ENCODE results near the gene ATP2B3. TPM values are rescaled to one million over a fixed set of nuclear protein-coding genes. Genes with fewer than 3 reads are reported as not detected.

Gene ATP2B3
- total RNA-seq, 1 donor from 2014 or later = not detected

GRCh38 chrX:153513265-153513664 lies 4.2 kb upstream of the ATP2B3 start:
- Mint-ChIP-seq H3K36me3 (ENCODE audit: low read depth) (no peaks in the 10 kb centered on the region), H3K9me3 (no peaks in the 10 kb centered on the region), H3K27ac (no peak overlapping the region), H3K4me3 (no peak overlapping the region), H3K4me1 (peaks cover under 1% of the 10 kb centered on the region), H3K27me3 (peaks cover 8% of the 10 kb centered on the region)
- intact Hi-C loops (cut with micrococcal nuclease) = no loop called here
- CTCF ChIA-PET = no interaction called here
- no peak for DNase-seq
- no peak for TF ChIP-seq CTCF (IDR thresholded peaks at IDR 0.05)
- no peak for ATAC-seq (ENCODE audit: low read depth)
- POLR2A ChIA-PET = no interaction called here

DNA sequence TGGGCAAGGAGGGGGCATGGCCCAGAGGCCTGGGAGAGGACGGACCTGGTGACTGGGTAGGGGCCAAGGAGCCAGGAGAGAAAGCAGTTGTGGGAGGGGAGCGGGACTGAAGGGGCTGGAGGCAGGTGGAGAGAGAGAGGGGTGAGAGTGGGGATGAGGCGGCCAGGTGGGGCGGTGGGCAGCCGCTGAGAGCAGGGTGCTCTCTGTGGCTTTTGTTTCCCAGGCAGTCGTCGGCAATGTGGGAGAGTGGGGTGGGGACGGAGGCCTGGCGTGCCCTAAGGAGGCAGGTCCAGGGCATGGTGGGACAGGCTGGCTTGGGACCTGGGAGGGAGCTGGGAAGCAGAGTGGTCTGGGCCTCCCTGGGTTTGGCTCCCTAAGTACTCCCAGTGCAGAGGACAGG lies 3.2 kb upstream of the ATP2B3 start:
- Mint-ChIP-seq H3K4me3 (no peak overlapping the region), H3K9me3 (no peaks in the 10 kb centered on the region), H3K36me3 (ENCODE audit: low read depth) (no peaks in the 10 kb centered on the region), H3K27ac (no peak overlapping the region), H3K4me1 (peaks cover 3% of the 10 kb centered on the region), H3K27me3 (peaks cover 15% of the 10 kb centered on the region)
- CTCF ChIA-PET = interaction anchor here (1.0 kb wide), 1 partner anchor 25 kb away, joined by 3 read pairs; no protein-coding TSS in a partner anchor
- DNase-seq (no peak), ATAC-seq (ENCODE audit: low read depth) (no peak)
- POLR2A ChIA-PET = no interaction called here
- intact Hi-C loops (cut with micrococcal nuclease) = no loop called here
- TF ChIP-seq CTCF (IDR thresholded peaks at IDR 0.05) = no peak

DNA sequence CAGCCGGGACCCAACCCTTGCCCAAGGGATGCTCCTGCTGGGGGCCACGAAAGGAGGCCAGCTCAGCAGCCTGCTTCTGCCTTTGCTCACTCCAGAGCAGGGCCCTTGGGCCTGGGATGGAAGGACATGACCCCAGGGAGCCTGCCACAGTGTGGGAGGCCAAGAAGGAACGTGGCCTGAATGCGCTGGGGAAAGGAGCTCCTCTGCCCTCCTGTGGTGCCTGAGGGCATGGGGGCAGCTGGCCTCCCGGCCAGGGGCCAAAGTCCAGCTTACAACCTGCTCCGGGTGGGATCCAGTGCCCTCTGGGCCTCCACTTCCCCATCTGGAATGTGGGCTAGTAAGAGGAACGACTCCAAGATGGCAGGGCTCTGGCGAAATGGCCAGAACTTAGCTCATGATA lies 2.0 kb upstream of the ATP2B3 start:
- intact Hi-C loops (cut with micrococcal nuclease) = no loop called here
- ChIA-PET CTCF (no interaction called here), POLR2A (no interaction called here)
- H3K9me3 Mint-ChIP-seq = no peaks in the 10 kb centered on the region
- peaks cover 3% of the 10 kb centered on the region for H3K4me1 Mint-ChIP-seq
- H3K4me3 Mint-ChIP-seq = no peak overlapping the region
- H3K36me3 Mint-ChIP-seq (ENCODE audit: low read depth) = no peaks in the 10 kb centered on the region
- no peak for TF ChIP-seq CTCF (IDR thresholded peaks at IDR 0.05)
- peaks cover 17% of the 10 kb centered on the region for H3K27me3 Mint-ChIP-seq
- ATAC-seq (ENCODE audit: low read depth) (no peak), DNase-seq (no peak)
- no peak overlapping the region for H3K27ac Mint-ChIP-seq

DNA sequence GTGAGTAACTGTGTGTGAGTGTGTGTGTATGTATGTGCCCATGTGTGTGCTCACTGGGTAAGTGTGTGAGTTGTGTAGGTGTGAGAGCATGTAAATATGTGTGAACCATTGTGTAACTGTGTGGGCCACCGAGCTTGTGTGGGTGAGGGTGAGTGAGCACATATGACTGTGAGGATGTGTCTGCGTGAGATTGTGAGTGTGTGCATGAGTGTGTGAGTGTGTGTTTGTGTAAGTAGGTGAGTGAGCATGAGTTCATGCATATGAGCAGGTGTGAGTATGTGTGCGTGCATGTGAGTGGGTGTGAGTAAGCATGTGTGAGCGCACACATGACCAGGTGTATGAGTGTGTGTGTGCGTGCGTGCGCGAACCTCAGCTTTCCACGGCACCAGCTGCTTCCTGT lies 1.4 kb upstream of the ATP2B3 start:
- H3K27me3 Mint-ChIP-seq = peaks cover 17% of the 10 kb centered on the region
- H3K9me3 Mint-ChIP-seq = no peaks in the 10 kb centered on the region
- H3K4me3 Mint-ChIP-seq = no peak overlapping the region
- ChIA-PET POLR2A (no interaction called here), CTCF (no interaction called here)
- H3K4me1 Mint-ChIP-seq = peaks cover 3% of the 10 kb centered on the region
- H3K27ac Mint-ChIP-seq = no peak overlapping the region
- no peak for ATAC-seq (ENCODE audit: low read depth)
- intact Hi-C loops (cut with micrococcal nuclease) = no loop called here
- H3K36me3 Mint-ChIP-seq (ENCODE audit: low read depth) = no peaks in the 10 kb centered on the region
- no peak for TF ChIP-seq CTCF (IDR thresholded peaks at IDR 0.05)
- no peak for DNase-seq

- Mint-ChIP-seq H3K4me3 (no peak overlapping the region), H3K9me3 (no peaks in the 10 kb centered on the region), H3K27ac (no peak overlapping the region), H3K27me3 (peaks cover 24% of the 10 kb centered on the region), H3K36me3 (ENCODE audit: low read depth) (no peaks in the 10 kb centered on the region), H3K4me1 (peaks cover 3% of the 10 kb centered on the region)
- intact Hi-C loops (cut with micrococcal nuclease) = no loop called here
- ATAC-seq (ENCODE audit: low read depth) (no peak), DNase-seq (no peak)
- ChIA-PET POLR2A (no interaction called here), CTCF (no interaction called here)
- TF ChIP-seq CTCF (IDR thresholded peaks at IDR 0.05) = no peak
Observed at GRCh38 chrX:153517946-153518834, 748 bp downstream of the ATP2B3 start.

All from activated B cell treated with CpG ODN at 0.5 μM for 24 hours (primary cell).